Measurements from ENCODE around the gene FIGN. TPM values are rescaled to one million over a fixed set of nuclear protein-coding genes. Genes with fewer than 3 reads are reported as not detected.

The FIGN gene
- total RNA-seq, 1 experiment from 2014 or later: 1.5 TPM

DNA sequence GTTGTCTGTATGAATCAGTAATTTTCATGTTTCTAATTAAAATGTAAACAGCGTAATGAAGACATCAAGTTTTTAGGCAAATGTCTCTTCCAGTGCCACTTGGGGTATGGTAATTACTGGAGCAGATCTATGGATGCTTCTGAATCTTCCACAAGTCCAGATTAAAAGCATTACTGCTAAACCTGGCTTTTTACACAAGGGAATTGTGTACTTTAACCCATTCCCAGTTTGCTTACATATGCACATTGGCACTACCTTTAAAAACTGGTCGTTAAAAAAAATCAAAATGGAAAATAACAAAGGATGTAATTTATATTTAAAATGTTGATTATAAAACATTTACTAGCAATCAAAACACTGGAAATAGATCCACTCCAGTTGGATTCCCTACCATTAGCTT is 19.7 kb downstream of the FIGN start:
- H3K4me3 ChIP-seq (ENCODE audit: low read length): no peak overlapping the region
- no peaks in the 10 kb centered on the region for H3K9me2 ChIP-seq (replicated peaks; ENCODE audit: low read length)
- H4K20me1 ChIP-seq (ENCODE audit: low read length): no peaks in the 10 kb centered on the region
- ATAC-seq (no peak), DNase-seq (no peak)
- no peak overlapping the region for H3K9ac ChIP-seq (ENCODE audit: low read length)
- no peaks in the 10 kb centered on the region for H3K9me3 ChIP-seq (ENCODE audit: low read length)
- no peak overlapping the region for H2AFZ ChIP-seq (ENCODE audit: low read length)
- BruUV-seq (replicated peaks): no TSS peak
- H3K27me3 ChIP-seq (ENCODE audit: low read length): no peaks in the 10 kb centered on the region
- no peak overlapping the region for H3K27ac ChIP-seq (ENCODE audit: low read length)
- POLR2A ChIA-PET (ENCODE audit: unreplicated experiment): no interaction called here
- no peaks in the 10 kb centered on the region for H3F3A ChIP-seq (ENCODE audit: low read length, unreplicated experiment)
- CTCF ChIA-PET: no interaction called here
- H3K36me3 ChIP-seq (ENCODE audit: low read depth, low read length): no peaks in the 10 kb centered on the region
- TF ChIP-seq EZH2 (IDR thresholded peaks at IDR 0.05; ENCODE audit: low read length, unreplicated experiment) (no peak), EZH2phosphoT487 (IDR thresholded peaks at IDR 0.05; ENCODE audit: borderline replicate concordance, low read length) (no peak)
- TF ChIP-seq, protein P1, sequence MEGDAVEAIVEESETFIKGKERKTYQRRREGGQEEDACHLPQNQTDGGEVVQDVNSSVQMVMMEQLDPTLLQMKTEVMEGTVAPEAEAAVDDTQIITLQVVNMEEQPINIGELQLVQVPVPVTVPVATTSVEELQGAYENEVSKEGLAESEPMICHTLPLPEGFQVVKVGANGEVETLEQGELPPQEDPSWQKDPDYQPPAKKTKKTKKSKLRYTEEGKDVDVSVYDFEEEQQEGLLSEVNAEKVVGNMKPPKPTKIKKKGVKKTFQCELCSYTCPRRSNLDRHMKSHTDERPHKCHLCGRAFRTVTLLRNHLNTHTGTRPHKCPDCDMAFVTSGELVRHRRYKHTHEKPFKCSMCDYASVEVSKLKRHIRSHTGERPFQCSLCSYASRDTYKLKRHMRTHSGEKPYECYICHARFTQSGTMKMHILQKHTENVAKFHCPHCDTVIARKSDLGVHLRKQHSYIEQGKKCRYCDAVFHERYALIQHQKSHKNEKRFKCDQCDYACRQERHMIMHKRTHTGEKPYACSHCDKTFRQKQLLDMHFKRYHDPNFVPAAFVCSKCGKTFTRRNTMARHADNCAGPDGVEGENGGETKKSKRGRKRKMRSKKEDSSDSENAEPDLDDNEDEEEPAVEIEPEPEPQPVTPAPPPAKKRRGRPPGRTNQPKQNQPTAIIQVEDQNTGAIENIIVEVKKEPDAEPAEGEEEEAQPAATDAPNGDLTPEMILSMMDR (conservative IDR thresholded peaks at IDR 0.05; ENCODE audit: low read depth, low read length): no peak
- no peaks in the 10 kb centered on the region for H3K79me2 ChIP-seq (ENCODE audit: low read length)
- intact Hi-C loops (cut with micrococcal nuclease): no loop called here
- no peaks in the 10 kb centered on the region for H3K4me1 ChIP-seq (ENCODE audit: insufficient read depth, low read length)
- H3K4me2 ChIP-seq (ENCODE audit: low read length): no peak overlapping the region

DNA sequence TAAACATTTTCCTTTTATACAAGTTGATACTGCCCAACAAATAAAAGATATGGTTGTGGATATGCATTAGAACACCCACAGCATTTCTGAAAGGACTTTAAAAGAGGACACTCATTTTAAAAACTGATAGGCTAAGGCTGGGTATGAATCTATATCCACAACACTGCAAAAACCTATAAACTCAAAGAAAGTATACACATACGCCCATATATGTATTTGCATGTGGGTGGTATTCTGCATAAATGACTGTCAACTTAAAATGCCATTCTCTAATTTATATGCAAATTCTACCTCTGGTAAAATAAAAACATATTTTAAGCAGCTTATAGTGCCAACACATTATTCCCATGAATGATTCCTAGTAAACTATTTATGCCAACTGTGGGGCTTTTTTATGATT is 20.1 kb downstream of the FIGN start:
- DNase-seq: no peak
- no peak overlapping the region for H3K4me2 ChIP-seq (ENCODE audit: low read length)
- no peaks in the 10 kb centered on the region for H3K27me3 ChIP-seq (ENCODE audit: low read length)
- no TSS peak for BruUV-seq (replicated peaks)
- H3K9me3 ChIP-seq (ENCODE audit: low read length): no peaks in the 10 kb centered on the region
- no peak for ATAC-seq
- H3F3A ChIP-seq (ENCODE audit: low read length, unreplicated experiment): no peaks in the 10 kb centered on the region
- H3K9me2 ChIP-seq (replicated peaks; ENCODE audit: low read length): no peaks in the 10 kb centered on the region
- POLR2A ChIA-PET (ENCODE audit: unreplicated experiment): no interaction called here
- H3K36me3 ChIP-seq (ENCODE audit: low read depth, low read length): no peaks in the 10 kb centered on the region
- H3K79me2 ChIP-seq (ENCODE audit: low read length): no peaks in the 10 kb centered on the region
- CTCF ChIA-PET: no interaction called here
- intact Hi-C loops (cut with micrococcal nuclease): no loop called here
- H4K20me1 ChIP-seq (ENCODE audit: low read length): no peaks in the 10 kb centered on the region
- no peak overlapping the region for H3K4me3 ChIP-seq (ENCODE audit: low read length)
- no peak overlapping the region for H3K27ac ChIP-seq (ENCODE audit: low read length)
- TF ChIP-seq, protein P1 (conservative IDR thresholded peaks at IDR 0.05; ENCODE audit: low read depth, low read length): no peak
- TF ChIP-seq EZH2 (IDR thresholded peaks at IDR 0.05; ENCODE audit: low read length, unreplicated experiment): no peak
- TF ChIP-seq EZH2phosphoT487 (IDR thresholded peaks at IDR 0.05; ENCODE audit: borderline replicate concordance, low read length): no peak
- H2AFZ ChIP-seq (ENCODE audit: low read length): no peak overlapping the region
- no peak overlapping the region for H3K9ac ChIP-seq (ENCODE audit: low read length)
- no peaks in the 10 kb centered on the region for H3K4me1 ChIP-seq (ENCODE audit: insufficient read depth, low read length)

DNA sequence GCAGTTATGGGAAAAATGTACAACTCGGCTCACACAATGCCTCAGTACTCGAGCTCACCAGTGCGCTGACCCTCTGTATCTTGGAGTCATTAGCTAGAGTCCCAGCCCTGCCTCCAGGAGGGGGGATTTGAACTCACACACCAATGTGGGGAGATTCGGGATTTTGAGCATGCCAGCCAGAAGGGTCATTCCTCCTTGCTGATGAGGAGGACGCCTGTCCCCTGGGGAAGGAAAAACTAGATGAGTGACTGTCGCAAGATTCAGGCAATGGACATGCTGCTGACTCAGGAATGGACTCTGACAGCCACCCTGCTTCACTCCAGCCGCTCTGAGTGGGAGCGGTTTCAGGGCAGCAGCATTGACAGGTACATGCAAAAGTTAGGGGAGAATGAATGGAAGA is 20.6 kb downstream of the FIGN start:
- Histone ChIP-seq H3K36me3 (ENCODE audit: low read depth, low read length) (no peaks in the 10 kb centered on the region), H3F3A (ENCODE audit: low read length, unreplicated experiment) (no peaks in the 10 kb centered on the region), H3K4me3 (ENCODE audit: low read length) (no peak overlapping the region), H3K4me2 (ENCODE audit: low read length) (no peak overlapping the region), H3K9ac (ENCODE audit: low read length) (no peak overlapping the region), H3K27me3 (ENCODE audit: low read length) (no peaks in the 10 kb centered on the region), H4K20me1 (ENCODE audit: low read length) (no peaks in the 10 kb centered on the region), H2AFZ (ENCODE audit: low read length) (no peak overlapping the region), H3K27ac (ENCODE audit: low read length) (no peak overlapping the region), H3K4me1 (ENCODE audit: insufficient read depth, low read length) (no peaks in the 10 kb centered on the region), H3K9me2 (replicated peaks; ENCODE audit: low read length) (no peaks in the 10 kb centered on the region), H3K9me3 (ENCODE audit: low read length) (no peaks in the 10 kb centered on the region), H3K79me2 (ENCODE audit: low read length) (no peaks in the 10 kb centered on the region)
- TF ChIP-seq EZH2 (IDR thresholded peaks at IDR 0.05; ENCODE audit: low read length, unreplicated experiment) (no peak), EZH2phosphoT487 (IDR thresholded peaks at IDR 0.05; ENCODE audit: borderline replicate concordance, low read length) (no peak)
- TF ChIP-seq, protein P1 (conservative IDR thresholded peaks at IDR 0.05; ENCODE audit: low read depth, low read length): no peak
- ChIA-PET POLR2A (ENCODE audit: unreplicated experiment) (no interaction called here), CTCF (no interaction called here)
- ATAC-seq (no peak), DNase-seq (no peak)
- intact Hi-C loops (cut with micrococcal nuclease): no loop called here
- no TSS peak for BruUV-seq (replicated peaks)
